Mesodermal cell (in vitro differentiated cells): ENCODE measurements around the gene EGLN1.
"Not testable (repeated sequence)": the region's sequence is repeated elsewhere in the genome, so short reads cannot be mapped to it uniquely, and the experiment has no call there.

Experiments used
- H3K27ac ChIP-seq: 2 replicates; pipeline ENCODE4 v1.7.0; 2013; ENCODE audit warnings: mild to moderate bottlenecking, low read depth, low read length, moderate library complexity; ENCODE audit not compliant: severe bottlenecking
- H3K36me3 ChIP-seq: 2 replicates; pipeline ENCODE4 v1.7.1; 2013; ENCODE audit warnings: mild to moderate bottlenecking, low read length, moderate library complexity; ENCODE audit not compliant: control insufficient read depth, insufficient read depth
- H3K4me1 ChIP-seq: one replicate; pipeline ENCODE4 v1.7.1; 2013; ENCODE audit warnings: mild to moderate bottlenecking, low read length; ENCODE audit not compliant: insufficient read depth, control insufficient read depth, poor library complexity, severe bottlenecking
- H3K4me3 ChIP-seq: 2 replicates; pipeline ENCODE4 v1.7.0; 2013; ENCODE audit warnings: low read length, control low read depth, mild to moderate bottlenecking; ENCODE audit not compliant: insufficient read depth, poor library complexity, severe bottlenecking; ENCODE audit errors: extremely low read depth
- H3K9me3 ChIP-seq: 2 replicates; pipeline ENCODE4 v1.7.1; 2013; ENCODE audit warnings: mild to moderate bottlenecking, low read length, moderate library complexity; ENCODE audit not compliant: control insufficient read depth
- WGBS, 2 experiments: methylation state at CpG; one replicate each; pipeline ENCODE4 v1.1.5; 2013; ENCODE audit warnings: missing lambda C conversion rate in 2 of 2; ENCODE audit not compliant: insufficient coverage in 2 of 2; 5-methylcytosine and 5-hydroxymethylcytosine counted together

EGLN1 gene

GRCh38 chr1:231359113-231359512, 63.0 kb downstream of the EGLN1 start:
- 95 to 98% methylated on average over 4 to 5 of the region's 6 CpGs for WGBS, 2 experiments
- Histone ChIP-seq H3K27ac (no peak overlapping the region), H3K9me3 (no peaks in the 10 kb centered on the region), H3K4me3 (no peak overlapping the region), H3K4me1 (no peaks in the 10 kb centered on the region), H3K36me3 (peaks cover 22% of the 10 kb centered on the region)

GRCh38 chr1:231357831-231358354, 64.2 kb downstream of the EGLN1 start:
- H3K4me1 ChIP-seq: no peaks in the 10 kb centered on the region
- H3K27ac ChIP-seq: no peak overlapping the region
- H3K4me3 ChIP-seq: no peak overlapping the region
- H3K36me3 ChIP-seq: peaks cover 19% of the 10 kb centered on the region
- H3K9me3 ChIP-seq: no peaks in the 10 kb centered on the region
- 28% methylated on average over 2 of the region's 4 CpGs; no CpG with 5 or more reads in 1 of the 2 experiments for WGBS, 2 experiments

- no peaks in the 10 kb centered on the region for H3K4me1 ChIP-seq
- H3K9me3 ChIP-seq: no peaks in the 10 kb centered on the region
- peaks cover 23% of the 10 kb centered on the region for H3K36me3 ChIP-seq
- no peak overlapping the region for H3K27ac ChIP-seq
- 83 to 95% methylated on average over 2 to 4 of the region's 10 CpGs for whole genome bisulfite sequencing, 2 experiments
- no peak overlapping the region for H3K4me3 ChIP-seq
These were observed 64.8 kb downstream of the EGLN1 start for GRCh38 chr1:231357187-231357772.

GRCh38 chr1:231355171-231355570, 66.9 kb downstream of the EGLN1 start:
- 93 to 96% methylated on average over 3 of the region's 3 CpGs for WGBS, 2 experiments
- no peaks in the 10 kb centered on the region for H3K9me3 ChIP-seq
- peaks cover 26% of the 10 kb centered on the region for H3K36me3 ChIP-seq
- no peak overlapping the region for H3K27ac ChIP-seq
- H3K4me3 ChIP-seq: no peak overlapping the region
- no peaks in the 10 kb centered on the region for H3K4me1 ChIP-seq

GRCh38 chr1:231354330-231355020, 67.6 kb downstream of the EGLN1 start:
- H3K9me3 ChIP-seq: no peaks in the 10 kb centered on the region
- peaks cover 33% of the 10 kb centered on the region for H3K36me3 ChIP-seq
- 75 to 90% methylated on average over 1 of the region's 5 CpGs for WGBS, 2 experiments
- no peak overlapping the region for H3K27ac ChIP-seq
- no peak overlapping the region for H3K4me3 ChIP-seq
- no peaks in the 10 kb centered on the region for H3K4me1 ChIP-seq

GRCh38 chr1:231353086-231353485, 69.0 kb downstream of the EGLN1 start:
- no peak overlapping the region for H3K27ac ChIP-seq
- H3K9me3 ChIP-seq: no peaks in the 10 kb centered on the region
- no peak overlapping the region for H3K4me3 ChIP-seq
- H3K4me1 ChIP-seq: no peaks in the 10 kb centered on the region
- peaks cover 43% of the 10 kb centered on the region for H3K36me3 ChIP-seq
- WGBS, 2 experiments: 93% methylated on average over 2 of the region's 2 CpGs; no CpG with 5 or more reads in 1 of the 2 experiments

GRCh38 chr1:231351816-231352215, 70.3 kb downstream of the EGLN1 start:
- WGBS, 2 experiments: no CpG with 5 or more reads among the region's 2 CpGs
- H3K4me1 ChIP-seq: no peaks in the 10 kb centered on the region
- H3K4me3 ChIP-seq: no peak overlapping the region
- H3K27ac ChIP-seq: no peak overlapping the region
- peaks cover 55% of the 10 kb centered on the region for H3K36me3 ChIP-seq
- H3K9me3 ChIP-seq: no peaks in the 10 kb centered on the region

- not testable (repeated sequence) for H3K9me3 ChIP-seq, H3K27ac ChIP-seq, H3K4me1 ChIP-seq, H3K4me3 ChIP-seq
- H3K36me3 ChIP-seq: peaks cover 68% of the 10 kb centered on the region
- 80% methylated on average over 1 of the region's 1 CpG; no CpG with 5 or more reads in 1 of the 2 experiments for WGBS, 2 experiments
These were observed 73.2 kb downstream of the EGLN1 start for GRCh38 chr1:231348856-231349255.

GRCh38 chr1:231348442-231348841, 73.6 kb downstream of the EGLN1 start:
- WGBS, 2 experiments: 100% methylated on average over 3 of the region's 4 CpGs
- no peak overlapping the region for H3K4me3 ChIP-seq
- no peak overlapping the region for H3K27ac ChIP-seq
- H3K36me3 ChIP-seq: peaks cover 71% of the 10 kb centered on the region
- H3K4me1 ChIP-seq: no peaks in the 10 kb centered on the region
- H3K9me3 ChIP-seq: no peaks in the 10 kb centered on the region

GRCh38 chr1:231347961-231348360, 74.1 kb downstream of the EGLN1 start:
- Histone ChIP-seq H3K4me3 (no peak overlapping the region), H3K9me3 (no peaks in the 10 kb centered on the region), H3K27ac (no peak overlapping the region), H3K36me3 (peaks cover 73% of the 10 kb centered on the region), H3K4me1 (no peaks in the 10 kb centered on the region)
- 100% methylated on average over 1 to 3 of the region's 4 CpGs for WGBS, 2 experiments
